Smooth muscle cell (in vitro differentiated cells): ENCODE data around the gene IFNK. TPM values are rescaled to one million over a fixed set of nuclear protein-coding genes. Genes with fewer than 3 reads are reported as not detected.

Experiments used
- DNase-seq: peaks from one replicate; lab custom pipeline; 2025; ENCODE audit not compliant: unreplicated experiment; lab: John Stamatoyannopoulos, UW
- H2AFZ ChIP-seq: fragments of 200-600 bp; sonication (generic); 2 replicates; pipeline ENCODE4 v1.6.0; 2016; ENCODE audit warnings: antibody characterized with exemption, low read depth, mild to moderate bottlenecking
- H3F3A ChIP-seq: fragments of 200-600 bp; sonication (generic); 2 replicates; pipeline ENCODE4 v1.6.0; 2017; ENCODE audit warnings: antibody characterized with exemption, low read depth
- H3K27ac ChIP-seq: fragments of 200-600 bp; sonication (generic); 2 replicates; pipeline ENCODE4 v1.5.1; 2016; ENCODE audit warnings: low read depth, mild to moderate bottlenecking
- H3K27me3 ChIP-seq: fragments of 200-600 bp; sonication (generic); 2 replicates; pipeline ENCODE4 v1.6.1; 2016; ENCODE audit warnings: low read depth, mild to moderate bottlenecking
- H3K36me3 ChIP-seq: fragments of 200-600 bp; sonication (generic); 2 replicates; pipeline ENCODE4 v1.5.1; 2016; ENCODE audit warnings: low read depth
- H3K4me1 ChIP-seq: fragments of 200-600 bp; sonication (generic); 2 replicates; pipeline ENCODE4 v1.5.1; 2016; ENCODE audit warnings: low read depth
- H3K4me2 ChIP-seq: fragments of 200-600 bp; sonication (generic); 2 replicates; pipeline ENCODE4 v1.6.0; 2016; ENCODE audit warnings: mild to moderate bottlenecking
- H3K4me3 ChIP-seq: fragments of 200-600 bp; sonication (generic); 2 replicates; pipeline ENCODE4 v1.5.1; 2016; ENCODE audit warnings: mild to moderate bottlenecking
- H3K79me2 ChIP-seq: fragments of 200-600 bp; sonication (generic); 2 replicates; pipeline ENCODE4 v1.6.0; 2016; ENCODE audit warnings: low read depth, mild to moderate bottlenecking
- H3K9ac ChIP-seq: fragments of 200-600 bp; sonication (generic); 2 replicates; pipeline ENCODE4 v1.6.0; 2016; ENCODE audit warnings: low read depth
- H3K9me3 ChIP-seq: fragments of 200-600 bp; sonication (generic); replicated peaks from 2 replicates; pipeline ENCODE4 v1.5.1; 2016; ENCODE audit warnings: low read depth
- H4K20me1 ChIP-seq: fragments of 200-600 bp; sonication (generic); 2 replicates; pipeline ENCODE4 v1.6.0; 2016; ENCODE audit warnings: low read depth
- WGBS: methylation state at CpG from one replicate; pipeline ENCODE4 v1.1.7; 2016; ENCODE audit warnings: low lambda C conversion rate; 5-methylcytosine and 5-hydroxymethylcytosine counted together
- polyA plus RNA-seq: library from polyadenylated mRNA; unstranded; fragments of >200 nt; fragmentation: Nextera tagmentation; extraction: Ambion mirVana; gene quantifications from 2 replicates; pipeline ENCODE4 v1.2.1, GENCODE V29; 2016
- total RNA-seq: library from RNA; depleted of rRNA; stranded (reverse); fragments of >200 nt; gene quantifications from 2 replicates; pipeline ENCODE4 v1.2.3, GENCODE V29; 2014
- TF ChIP-seq, protein P1 (sequence below): fragments of 200-600 bp; sonication (generic); IDR thresholded peaks from 2 replicates; pipeline ENCODE4 v1.5.1; 2017; ENCODE audit warnings: borderline replicate concordance, mild to moderate bottlenecking, antibody characterized with exemption; ENCODE audit not compliant: insufficient read depth, poor library complexity, severe bottlenecking

Gene IFNK
- total and polyA plus RNA-seq, 2 experiments from 2014 or later, result not detected

DNA sequence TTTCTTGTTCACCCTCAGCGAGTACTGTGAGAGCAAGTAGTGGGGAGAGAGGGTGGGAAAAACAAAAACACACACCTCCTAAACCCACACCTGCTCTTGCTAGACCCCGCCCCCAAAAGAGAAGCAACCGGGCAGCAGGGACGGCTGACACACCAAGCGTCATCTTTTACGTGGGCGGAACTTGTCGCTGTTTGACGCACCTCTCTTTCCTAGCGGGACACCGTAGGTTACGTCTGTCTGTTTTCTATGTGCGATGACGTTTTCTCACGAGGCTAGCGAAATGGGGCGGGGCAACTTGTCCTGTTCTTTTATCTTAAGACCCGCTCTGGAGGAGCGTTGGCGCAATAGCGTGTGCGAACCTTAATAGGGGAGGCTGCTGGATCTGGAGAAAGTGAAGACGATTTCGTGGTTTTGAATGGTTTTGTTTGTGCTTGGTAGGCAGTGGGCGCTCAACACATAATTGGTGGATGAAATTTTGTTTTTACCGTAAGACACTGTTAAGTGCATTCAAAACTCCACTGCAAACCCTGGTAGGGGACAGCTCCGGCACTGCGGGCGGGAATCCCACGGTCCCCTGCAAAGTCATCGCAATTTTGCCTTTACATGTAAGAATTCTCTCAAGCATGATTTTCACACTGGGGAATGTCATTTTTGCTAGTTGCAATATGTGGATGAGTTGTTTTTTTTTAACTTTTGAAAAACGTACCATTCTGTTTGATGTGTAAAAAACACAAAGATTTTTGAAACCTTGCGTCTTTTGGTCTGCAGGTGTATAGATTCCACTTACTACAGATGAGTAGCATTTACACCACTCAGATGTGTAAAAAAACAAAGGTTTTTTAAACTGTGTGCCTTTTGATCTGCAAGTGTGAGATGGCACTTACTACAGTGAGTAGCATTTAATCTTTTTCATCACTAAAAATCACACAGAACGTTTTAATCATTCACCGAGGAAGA lies 49.8 kb downstream of the IFNK start:
- Histone ChIP-seq H4K20me1 (no peaks in the 10 kb centered on the region), H3K79me2 (peaks cover 14% of the 10 kb centered on the region), H3K27ac (peak overlapping the region; percentile 97), H3K4me2 (peak overlapping the region; percentile 89), H3K9ac (peak overlapping the region; percentile 93), H3K27me3 (no peaks in the 10 kb centered on the region), H3K4me1 (peaks cover 8% of the 10 kb centered on the region), H3K36me3 (no peaks in the 10 kb centered on the region), H3F3A (peaks cover 7% of the 10 kb centered on the region), H3K4me3 (peak overlapping the region; percentile 86), H2AFZ (peak overlapping the region; percentile 89), H3K9me3 (no peaks in the 10 kb centered on the region)
- 5% methylated on average over 35 of the region's 35 CpGs for WGBS
- DNase-seq, result peak; percentile 88
- TF ChIP-seq, protein P1, sequence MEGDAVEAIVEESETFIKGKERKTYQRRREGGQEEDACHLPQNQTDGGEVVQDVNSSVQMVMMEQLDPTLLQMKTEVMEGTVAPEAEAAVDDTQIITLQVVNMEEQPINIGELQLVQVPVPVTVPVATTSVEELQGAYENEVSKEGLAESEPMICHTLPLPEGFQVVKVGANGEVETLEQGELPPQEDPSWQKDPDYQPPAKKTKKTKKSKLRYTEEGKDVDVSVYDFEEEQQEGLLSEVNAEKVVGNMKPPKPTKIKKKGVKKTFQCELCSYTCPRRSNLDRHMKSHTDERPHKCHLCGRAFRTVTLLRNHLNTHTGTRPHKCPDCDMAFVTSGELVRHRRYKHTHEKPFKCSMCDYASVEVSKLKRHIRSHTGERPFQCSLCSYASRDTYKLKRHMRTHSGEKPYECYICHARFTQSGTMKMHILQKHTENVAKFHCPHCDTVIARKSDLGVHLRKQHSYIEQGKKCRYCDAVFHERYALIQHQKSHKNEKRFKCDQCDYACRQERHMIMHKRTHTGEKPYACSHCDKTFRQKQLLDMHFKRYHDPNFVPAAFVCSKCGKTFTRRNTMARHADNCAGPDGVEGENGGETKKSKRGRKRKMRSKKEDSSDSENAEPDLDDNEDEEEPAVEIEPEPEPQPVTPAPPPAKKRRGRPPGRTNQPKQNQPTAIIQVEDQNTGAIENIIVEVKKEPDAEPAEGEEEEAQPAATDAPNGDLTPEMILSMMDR, result no peak

Other genes starting within 250 kb of the IFNK start
- not detected in 2 replicates for gene EQTN, start 227.1 kb upstream of the IFNK start, total RNA-seq
- gene EQTN, start 227.1 kb upstream of the IFNK start, polyA plus RNA-seq, result not detected in 2 replicates
- 3.0 and 5.8 TPM in 2 replicates for gene MOB3B, start 5.5 kb downstream of the IFNK start, total RNA-seq
- gene MOB3B, start 5.5 kb downstream of the IFNK start, polyA plus RNA-seq, result 1.7 and 4.1 TPM in 2 replicates
- 12.5 and 23.8 TPM in 2 replicates for gene C9orf72, start 49.2 kb downstream of the IFNK start, total RNA-seq
- gene C9orf72, start 49.2 kb downstream of the IFNK start, polyA plus RNA-seq, result 6.1 and 8.2 TPM in 2 replicates